Trophoblast cell (in vitro differentiated cells and primary cell): Measurements from ENCODE around the gene TIMM8B.

Experiments
- DNase-seq, 2 donors: peaks; one replicate each; pipeline ENCODE4 v3.0.0-alpha.2; 2016
- H2AFZ ChIP-seq: 2 replicates; pipeline ENCODE4 v1.6.1; 2013; ENCODE audit warnings: low read length, moderate library complexity, mild to moderate bottlenecking; ENCODE audit not compliant: insufficient read depth, poor library complexity
- H2AK5ac ChIP-seq: 2 replicates; pipeline ENCODE4 v1.6.1; 2013; ENCODE audit warnings: mild to moderate bottlenecking, low read length
- H2BK120ac ChIP-seq: 2 replicates; pipeline ENCODE4 v1.6.1; 2013; ENCODE audit warnings: low read length, mild to moderate bottlenecking, moderate library complexity; ENCODE audit not compliant: insufficient read depth, poor library complexity
- H2BK12ac ChIP-seq: 2 replicates; pipeline ENCODE4 v1.6.1; 2013; ENCODE audit warnings: mild to moderate bottlenecking, low read length, moderate library complexity
- H2BK5ac ChIP-seq: 2 replicates; pipeline ENCODE4 v1.6.1; 2013; ENCODE audit warnings: low read length, low read depth, moderate library complexity, mild to moderate bottlenecking; ENCODE audit not compliant: poor library complexity
- H3K14ac ChIP-seq: 2 replicates; pipeline ENCODE4 v1.6.1; 2013; ENCODE audit warnings: mild to moderate bottlenecking, low read length
- H3K18ac ChIP-seq: 2 replicates; pipeline ENCODE4 v1.6.1; 2013; ENCODE audit warnings: mild to moderate bottlenecking, low read length
- H3K23ac ChIP-seq: 2 replicates; pipeline ENCODE4 v1.6.1; 2013; ENCODE audit warnings: low read length
- H3K27ac ChIP-seq: 2 replicates; pipeline ENCODE4 v1.5.1; 2013; ENCODE audit warnings: low read depth, mild to moderate bottlenecking, inconsistent platforms, low read length, moderate library complexity
- H3K27me3 ChIP-seq: 2 replicates; pipeline ENCODE4 v1.6.1; 2013; ENCODE audit warnings: inconsistent platforms, mild to moderate bottlenecking, low read length, moderate library complexity; ENCODE audit not compliant: insufficient read depth
- H3K36me3 ChIP-seq, 2 experiments: 1 replicate in 1 of 2; 2 replicates in 1 of 2; pipeline ENCODE4 v1.6.1; 2013; ENCODE audit warnings: low read length in 2 of 2, mild to moderate bottlenecking in 2 of 2, moderate library complexity in 1 of 2; ENCODE audit not compliant: insufficient read depth in 2 of 2, control insufficient read depth in 1 of 2
- H3K4ac ChIP-seq: 2 replicates; pipeline ENCODE4 v1.6.1; 2013; ENCODE audit warnings: low read depth, mild to moderate bottlenecking, low read length, moderate library complexity
- H3K4me1 ChIP-seq, 2 experiments: 1 replicate in 1 of 2; 2 replicates in 1 of 2; pipeline ENCODE4 v1.6.1; 2013; ENCODE audit warnings: low read length in 2 of 2, mild to moderate bottlenecking in 2 of 2, moderate library complexity in 1 of 2; ENCODE audit not compliant: insufficient read depth in 2 of 2, control insufficient read depth in 1 of 2
- H3K4me2 ChIP-seq: 2 replicates; pipeline ENCODE4 v1.6.1; 2013; ENCODE audit warnings: inconsistent platforms, mild to moderate bottlenecking, low read length, moderate library complexity
- H3K4me3 ChIP-seq: 2 replicates; pipeline ENCODE4 v1.5.1; 2013; ENCODE audit warnings: mild to moderate bottlenecking, low read depth, low read length, inconsistent platforms
- H3K79me1 ChIP-seq: one replicate; pipeline ENCODE4 v1.6.1; 2013; ENCODE audit warnings: low read length
- H3K79me2 ChIP-seq: 2 replicates; pipeline ENCODE4 v1.6.1; 2013; ENCODE audit warnings: low read length, mild to moderate bottlenecking; ENCODE audit not compliant: control insufficient read depth, insufficient read depth, poor library complexity
- H3K9ac ChIP-seq: 2 replicates; pipeline ENCODE4 v1.6.1; 2013; ENCODE audit warnings: mild to moderate bottlenecking, low read length
- H3K9me3 ChIP-seq: 2 replicates; pipeline ENCODE4 v1.6.1; 2013; ENCODE audit warnings: low read depth, mild to moderate bottlenecking, control low read depth, inconsistent platforms, low read length; ENCODE audit not compliant: insufficient read depth
- H4K12ac ChIP-seq: 2 replicates; pipeline ENCODE4 v1.6.1; 2013; ENCODE audit warnings: low read depth, mild to moderate bottlenecking, low read length, moderate library complexity
- H4K8ac ChIP-seq: 2 replicates; pipeline ENCODE4 v1.6.1; 2013; ENCODE audit warnings: low read depth, mild to moderate bottlenecking, low read length, moderate library complexity
- H4K91ac ChIP-seq: one replicate; pipeline ENCODE4 v1.6.1; 2013; ENCODE audit warnings: low read depth, mild to moderate bottlenecking, low read length, moderate library complexity
- WGBS: extraction: QIAGEN DNeasy Blood & Tissue Kit; methylation state at CpG from one replicate; pipeline ENCODE4 v1.1.7; 2013; ENCODE audit warnings: missing lambda C conversion rate; ENCODE audit not compliant: insufficient read length, insufficient coverage; ENCODE audit errors: extremely low coverage; 5-methylcytosine and 5-hydroxymethylcytosine counted together

The TIMM8B gene

GRCh38 chr11:112106070-112106469 is 19.5 kb upstream of the TIMM8B start:
- Histone ChIP-seq H4K91ac (no peak overlapping the region), H3K4me3 (no peak overlapping the region), H3K9me3 (no peaks in the 10 kb centered on the region), H3K9ac (no peak overlapping the region), H3K4ac (no peak overlapping the region), H3K79me1 (no peaks in the 10 kb centered on the region), H3K14ac (no peak overlapping the region), H3K4me1 (no peaks in the 10 kb centered on the region), H2AFZ (no peak overlapping the region), H3K79me2 (no peaks in the 10 kb centered on the region), H3K36me3 (no peaks in the 10 kb centered on the region), H2AK5ac (no peak overlapping the region), H3K18ac (no peak overlapping the region), H2BK12ac (no peak overlapping the region), H3K27me3 (no peaks in the 10 kb centered on the region), H4K8ac (no peak overlapping the region), H3K23ac (no peak overlapping the region), H3K27ac (no peak overlapping the region), H3K4me2 (no peak overlapping the region), H2BK120ac (no peak overlapping the region), H2BK5ac (no peak overlapping the region), H4K12ac (no peak overlapping the region)
- DNase-seq = no peak
- WGBS = no CpG with 5 or more reads among the region's 8 CpGs

DNA sequence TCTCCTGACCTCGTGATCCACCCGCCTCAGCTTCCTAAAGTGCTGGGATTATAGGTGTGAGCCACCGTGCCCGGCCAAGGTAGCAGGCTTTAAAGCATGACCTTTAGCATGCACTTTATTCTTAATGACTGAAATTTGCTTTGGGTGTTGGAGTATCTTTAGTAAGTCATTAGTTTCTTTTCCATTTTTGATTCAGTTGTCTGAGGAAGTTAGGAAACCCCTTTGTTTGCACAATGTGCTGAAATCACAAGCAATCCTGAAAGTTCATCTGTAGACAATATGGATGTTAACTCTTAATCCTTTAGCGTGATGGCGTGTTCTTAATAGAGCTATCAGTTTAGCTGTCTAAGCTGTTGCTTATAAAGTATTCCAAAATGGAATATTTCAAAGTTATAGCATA is 16.9 kb upstream of the TIMM8B start:
- no peak for DNase-seq
- no peak overlapping the region for H3K27ac ChIP-seq
- H3K4me2 ChIP-seq = no peak overlapping the region
- no peaks in the 10 kb centered on the region for H3K79me2 ChIP-seq
- H4K8ac ChIP-seq = no peak overlapping the region
- no peak overlapping the region for H3K18ac ChIP-seq
- H2AFZ ChIP-seq = no peak overlapping the region
- no peak overlapping the region for H2BK120ac ChIP-seq
- no peak overlapping the region for H3K4me3 ChIP-seq
- H3K79me1 ChIP-seq = no peaks in the 10 kb centered on the region
- no peaks in the 10 kb centered on the region for H3K27me3 ChIP-seq
- no peak overlapping the region for H2BK12ac ChIP-seq
- no peak overlapping the region for H4K91ac ChIP-seq
- no peaks in the 10 kb centered on the region for H3K4me1 ChIP-seq
- no peak overlapping the region for H3K9ac ChIP-seq
- H2AK5ac ChIP-seq = no peak overlapping the region
- H2BK5ac ChIP-seq = no peak overlapping the region
- no peaks in the 10 kb centered on the region for H3K9me3 ChIP-seq
- WGBS = no CpG with 5 or more reads among the region's 6 CpGs
- no peaks in the 10 kb centered on the region for H3K36me3 ChIP-seq
- H3K4ac ChIP-seq = no peak overlapping the region
- H3K23ac ChIP-seq = no peak overlapping the region
- no peak overlapping the region for H4K12ac ChIP-seq
- no peak overlapping the region for H3K14ac ChIP-seq

GRCh38 chr11:112100462-112100861 is 13.9 kb upstream of the TIMM8B start:
- whole genome bisulfite sequencing = no CpG with 5 or more reads among the region's 2 CpGs
- Histone ChIP-seq H2BK120ac (no peak overlapping the region), H2AK5ac (no peak overlapping the region), H3K4ac (no peak overlapping the region), H3K9me3 (no peaks in the 10 kb centered on the region), H3K14ac (no peak overlapping the region), H4K8ac (no peak overlapping the region), H3K79me1 (no peaks in the 10 kb centered on the region), H4K12ac (no peak overlapping the region), H3K9ac (no peak overlapping the region), H3K27ac (no peak overlapping the region), H3K79me2 (no peaks in the 10 kb centered on the region), H3K27me3 (no peaks in the 10 kb centered on the region), H3K4me2 (no peak overlapping the region), H3K4me3 (no peak overlapping the region), H2AFZ (no peak overlapping the region), H3K4me1 (no peaks in the 10 kb centered on the region), H3K18ac (no peak overlapping the region), H2BK12ac (no peak overlapping the region), H4K91ac (no peak overlapping the region), H2BK5ac (no peak overlapping the region), H3K23ac (no peak overlapping the region), H3K36me3 (peaks cover 0 to 5% of the 10 kb centered on the region in 2 experiments)
- DNase-seq = no peak

DNA sequence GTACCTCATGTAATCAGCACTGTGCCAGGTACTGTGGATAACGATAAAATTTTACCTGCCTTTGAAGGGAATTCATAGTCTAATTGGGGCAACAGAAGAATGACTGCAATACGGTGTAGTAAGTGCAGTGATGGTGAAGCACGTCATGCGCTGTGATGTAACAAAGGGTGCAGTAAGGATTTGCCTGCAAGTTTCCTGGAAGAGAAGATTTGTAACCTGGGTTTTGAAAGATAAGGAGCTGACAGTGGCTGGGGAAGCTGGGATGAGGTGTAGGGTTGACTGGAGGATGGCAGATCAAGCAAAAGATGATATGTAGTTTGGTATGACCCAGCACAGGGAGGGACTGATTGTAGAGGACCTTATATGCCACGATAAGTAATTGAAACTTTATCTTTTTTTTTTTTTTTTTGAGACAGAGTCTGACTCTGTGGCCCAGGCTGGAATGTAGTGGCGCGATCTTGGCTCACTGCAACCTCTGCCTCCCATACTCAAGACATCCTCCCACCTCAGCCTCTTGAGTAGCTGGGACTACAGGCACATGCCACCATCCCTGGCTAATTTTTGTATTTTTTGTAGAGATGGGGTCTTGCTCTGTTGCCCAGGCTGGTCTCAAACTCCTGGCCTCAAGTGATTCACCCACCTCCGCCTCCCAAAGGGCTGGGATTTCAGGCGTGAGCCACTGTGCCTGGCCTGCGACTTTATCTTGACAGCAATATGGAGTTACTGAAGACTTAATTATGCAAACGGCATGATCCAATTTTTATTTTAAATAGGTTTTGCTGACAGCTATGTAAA is 11.4 kb upstream of the TIMM8B start:
- no peak overlapping the region for H2AFZ ChIP-seq
- H3K14ac ChIP-seq = no peak overlapping the region
- H3K18ac ChIP-seq = no peak overlapping the region
- no peaks in the 10 kb centered on the region for H3K79me1 ChIP-seq
- H3K27ac ChIP-seq = no peak overlapping the region
- H3K9ac ChIP-seq = no peak overlapping the region
- no CpG with 5 or more reads among the region's 11 CpGs for WGBS
- H3K9me3 ChIP-seq = no peaks in the 10 kb centered on the region
- no peak overlapping the region for H4K8ac ChIP-seq
- no peak overlapping the region for H3K4me2 ChIP-seq
- H2BK5ac ChIP-seq = no peak overlapping the region
- H3K23ac ChIP-seq = no peak overlapping the region
- no peak overlapping the region for H2AK5ac ChIP-seq
- no peak overlapping the region for H3K4me3 ChIP-seq
- H3K79me2 ChIP-seq = no peaks in the 10 kb centered on the region
- peaks cover 9% of the 10 kb centered on the region in 2 experiments for H3K36me3 ChIP-seq
- DNase-seq = no peak
- no peak overlapping the region for H2BK120ac ChIP-seq
- no peaks in the 10 kb centered on the region for H3K4me1 ChIP-seq
- no peak overlapping the region for H4K12ac ChIP-seq
- H2BK12ac ChIP-seq = no peak overlapping the region
- no peak overlapping the region for H4K91ac ChIP-seq
- H3K27me3 ChIP-seq = no peaks in the 10 kb centered on the region
- no peak overlapping the region for H3K4ac ChIP-seq
